Nephron progenitor cell (in vitro differentiated cells): ENCODE measurements around the gene MEGF10.
"Not testable (repeated sequence)": the region's sequence is repeated elsewhere in the genome, so short reads cannot be mapped to it uniquely, and the experiment has no call there.

ENCODE experiments used
- DNase-seq: peaks from one replicate; pipeline ENCODE4 v3.0.0; 2021
- H3K27ac Mint-ChIP-seq: 2 replicates; pipeline ENCODE4 v1.8.0; 2021; ENCODE audit warnings: mild to moderate bottlenecking, moderate library complexity, mixed read lengths
- H3K27me3 Mint-ChIP-seq: 2 replicates; pipeline ENCODE4 v1.8.0; 2021; ENCODE audit warnings: mild to moderate bottlenecking, low read depth, mixed read lengths; ENCODE audit not compliant: poor library complexity
- H3K36me3 Mint-ChIP-seq: 2 replicates; pipeline ENCODE4 v1.8.0; 2021; ENCODE audit warnings: low read depth, mixed read lengths
- H3K4me1 Mint-ChIP-seq: 2 replicates; pipeline ENCODE4 v1.8.0; 2021; ENCODE audit warnings: mixed read lengths
- H3K4me3 Mint-ChIP-seq: 2 replicates; pipeline ENCODE4 v1.8.0; 2021; ENCODE audit warnings: mild to moderate bottlenecking, moderate library complexity, mixed read lengths
- H3K9me3 Mint-ChIP-seq: 2 replicates; pipeline ENCODE4 v1.8.0; 2021; ENCODE audit warnings: mild to moderate bottlenecking, moderate library complexity, mixed read lengths
- CTCF ChIP-seq: fragments of 200-600 bp; sonication (generic); IDR thresholded peaks from 2 replicates; pipeline ENCODE4 v1.5.0; 2021; ENCODE audit warnings: antibody characterized with exemption

Gene MEGF10

GRCh38 chr5:127305493-127305892 is 14.9 kb downstream of the MEGF10 start:
- peaks cover 17% of the 10 kb centered on the region for H3K4me1 Mint-ChIP-seq
- no peaks in the 10 kb centered on the region for H3K36me3 Mint-ChIP-seq
- no peak for DNase-seq
- H3K9me3 Mint-ChIP-seq = peaks cover 9% of the 10 kb centered on the region
- H3K27ac Mint-ChIP-seq = no peak overlapping the region
- TF ChIP-seq CTCF = no peak
- H3K4me3 Mint-ChIP-seq = no peak overlapping the region
- peaks cover 4% of the 10 kb centered on the region for H3K27me3 Mint-ChIP-seq

- peaks cover 4% of the 10 kb centered on the region for H3K27me3 Mint-ChIP-seq
- H3K4me1 Mint-ChIP-seq = peaks cover 21% of the 10 kb centered on the region
- H3K27ac Mint-ChIP-seq = no peak overlapping the region
Measured at GRCh38 chr5:127306036-127306435, 15.4 kb downstream of the MEGF10 start.

GRCh38 chr5:127306647-127307046 is 16.1 kb downstream of the MEGF10 start:
- no peak for DNase-seq
- no peak overlapping the region for H3K4me3 Mint-ChIP-seq
- peaks cover 28% of the 10 kb centered on the region for H3K4me1 Mint-ChIP-seq
- no peaks in the 10 kb centered on the region for H3K36me3 Mint-ChIP-seq
- peaks cover 4% of the 10 kb centered on the region for H3K27me3 Mint-ChIP-seq
- TF ChIP-seq CTCF = no peak
- peaks cover 9% of the 10 kb centered on the region for H3K9me3 Mint-ChIP-seq
- H3K27ac Mint-ChIP-seq = no peak overlapping the region

More at GRCh38 chr5:127306036-127306435, 15.4 kb downstream of the MEGF10 start:
- Mint-ChIP-seq H3K36me3 (no peaks in the 10 kb centered on the region), H3K9me3 (peaks cover 9% of the 10 kb centered on the region), H3K4me3 (no peak overlapping the region)
- TF ChIP-seq CTCF = no peak
- DNase-seq = no peak

- peaks cover 9% of the 10 kb centered on the region for H3K9me3 Mint-ChIP-seq
- H3K4me3 Mint-ChIP-seq = no peak overlapping the region
- H3K27ac Mint-ChIP-seq = no peak overlapping the region
- peaks cover 4% of the 10 kb centered on the region for H3K27me3 Mint-ChIP-seq
- no peaks in the 10 kb centered on the region for H3K36me3 Mint-ChIP-seq
- DNase-seq = no peak
- H3K4me1 Mint-ChIP-seq = peaks cover 29% of the 10 kb centered on the region
- no peak for TF ChIP-seq CTCF
Measured at GRCh38 chr5:127307868-127308267, 17.3 kb downstream of the MEGF10 start.

- H3K27me3 Mint-ChIP-seq, H3K27ac Mint-ChIP-seq, H3K9me3 Mint-ChIP-seq, H3K4me3 Mint-ChIP-seq, DNase-seq, H3K36me3 Mint-ChIP-seq: not testable (repeated sequence)
- H3K4me1 Mint-ChIP-seq = peaks cover 29% of the 10 kb centered on the region
Measured at GRCh38 chr5:127308325-127308724, 17.7 kb downstream of the MEGF10 start.

- TF ChIP-seq CTCF = no peak
- Mint-ChIP-seq H3K27me3 (peaks cover 4% of the 10 kb centered on the region), H3K4me1 (peaks cover 29% of the 10 kb centered on the region), H3K9me3 (peaks cover 9% of the 10 kb centered on the region), H3K36me3 (no peaks in the 10 kb centered on the region), H3K27ac (no peak overlapping the region), H3K4me3 (no peak overlapping the region)
- DNase-seq = no peak
Measured at GRCh38 chr5:127308945-127309344, 18.3 kb downstream of the MEGF10 start.
